IMR-90 (cell line): ENCODE data around the gene SLC25A24. TPM values are rescaled to one million over a fixed set of nuclear protein-coding genes. Genes with fewer than 3 reads are reported as not detected.

ENCODE experiments used
- ATAC-seq: fragments of 200-7000 bp; cut with Tn5 transposase; 2 replicates; pipeline ENCODE4 v1.9.1; 2020; ENCODE audit warnings: low read depth, mild to moderate bottlenecking, moderate library complexity
- BruUV-seq: library from RNA; stranded (reverse); fragments of 400-500 nt; replicated peaks from 2 replicates; lab custom pipeline; 2021; lab: Mats Ljungman, UMichigan
- CTCF ChIA-PET: fragments of 300-600 bp; formaldehyde crosslinking; extraction: SDS; loops from one replicate; lab custom pipeline; 2021; ENCODE audit warnings: antibody characterized with exemption; lab: Yijun Ruan, JAX
- POLR2A ChIA-PET: fragments of 300-600 bp; sonication (Branson Sonifier 250); formaldehyde crosslinking; loops from one replicate; lab custom pipeline; 2022; ENCODE audit warnings: antibody characterized with exemption; ENCODE audit not compliant: unreplicated experiment; lab: Charles Lee
- DNase-seq: peaks from one replicate; pipeline ENCODE4 v3.0.0; 2013
- H2AFZ ChIP-seq: replicated peaks from 2 replicates; pipeline ENCODE3; 2013; ENCODE audit warnings: low read length, mild to moderate bottlenecking; ENCODE audit not compliant: poor library complexity
- H2AK5ac ChIP-seq: 2 replicates; pipeline ENCODE4 v1.6.1; 2013; ENCODE audit warnings: low read depth, low read length, inconsistent platforms
- H2AK9ac ChIP-seq: replicated peaks from 2 replicates; pipeline ENCODE3; 2013; ENCODE audit warnings: mild to moderate bottlenecking, low read depth, low read length, moderate library complexity; ENCODE audit not compliant: poor library complexity
- H2BK120ac ChIP-seq: 2 replicates; pipeline ENCODE4 v1.6.1; 2013; ENCODE audit warnings: low read depth, low read length, inconsistent platforms
- H2BK15ac ChIP-seq: 3 replicates; pipeline ENCODE4 v1.6.1; 2013; ENCODE audit warnings: low read depth, low read length, inconsistent platforms
- H2BK20ac ChIP-seq: 2 replicates; pipeline ENCODE4 v1.6.1; 2013; ENCODE audit warnings: low read depth, mild to moderate bottlenecking, inconsistent platforms, low read length, moderate library complexity
- H2BK5ac ChIP-seq: 2 replicates; pipeline ENCODE4 v1.6.1; 2013; ENCODE audit warnings: mild to moderate bottlenecking, low read depth, low read length, inconsistent platforms; ENCODE audit not compliant: poor library complexity, severe bottlenecking
- H3K14ac ChIP-seq: replicated peaks from 2 replicates; pipeline ENCODE4 v1.6.1; 2013; ENCODE audit warnings: low read depth, low read length, inconsistent platforms
- H3K18ac ChIP-seq: 2 replicates; pipeline ENCODE4 v1.6.1; 2013; ENCODE audit warnings: low read depth, low read length, control low read depth
- H3K23ac ChIP-seq: 2 replicates; pipeline ENCODE4 v1.6.1; 2013; ENCODE audit warnings: low read depth, low read length, inconsistent platforms
- H3K27ac ChIP-seq: 2 replicates; pipeline ENCODE4 v1.5.1; 2013; ENCODE audit warnings: mild to moderate bottlenecking, control low read depth, low read length; ENCODE audit not compliant: insufficient read depth
- H3K27me3 ChIP-seq: 2 replicates; pipeline ENCODE4 v1.6.1; 2013; ENCODE audit warnings: low read length; ENCODE audit not compliant: control insufficient read depth, insufficient read depth
- H3K36me3 ChIP-seq: 2 replicates; pipeline ENCODE4 v1.6.1; 2013; ENCODE audit warnings: low read length, mixed read lengths; ENCODE audit not compliant: control insufficient read depth, insufficient read depth
- H3K4ac ChIP-seq: 2 replicates; pipeline ENCODE4 v1.6.1; 2013; ENCODE audit warnings: low read depth, low read length, inconsistent platforms
- H3K4me1 ChIP-seq: 2 replicates; pipeline ENCODE4 v1.6.1; 2013; ENCODE audit warnings: low read length, mixed read lengths; ENCODE audit not compliant: control insufficient read depth, insufficient read depth
- H3K4me2 ChIP-seq: 2 replicates; pipeline ENCODE4 v1.6.1; 2013; ENCODE audit warnings: low read depth, mild to moderate bottlenecking, control low read depth, low read length, moderate library complexity
- H3K4me3 ChIP-seq: 2 replicates; pipeline ENCODE4 v1.5.1; 2013; ENCODE audit warnings: low read depth, mild to moderate bottlenecking, control low read depth, low read length, moderate library complexity; ENCODE audit not compliant: insufficient read depth
- H3K56ac ChIP-seq: 2 replicates; pipeline ENCODE4 v1.6.1; 2013; ENCODE audit warnings: low read length, inconsistent platforms; ENCODE audit not compliant: insufficient read depth; ENCODE audit errors: extremely low read depth
- H3K79me1 ChIP-seq, 2 experiments: 2 replicates each; pipeline ENCODE4 v1.6.1; 2013; ENCODE audit warnings: low read length in 2 of 2, inconsistent platforms in 1 of 2, low read depth in 1 of 2
- H3K9ac ChIP-seq: 2 replicates; pipeline ENCODE4 v1.6.1; 2013; ENCODE audit warnings: low read depth, low read length, control low read depth
- H3K9me1 ChIP-seq: 2 replicates; pipeline ENCODE4 v1.6.1; 2013; ENCODE audit warnings: low read length, inconsistent platforms; ENCODE audit not compliant: insufficient read depth
- H3K9me3 ChIP-seq: 2 replicates; pipeline ENCODE4 v1.6.1; 2013; ENCODE audit warnings: low read length; ENCODE audit not compliant: control insufficient read depth, insufficient read depth
- H4K20me1 ChIP-seq: 2 replicates; pipeline ENCODE4 v1.6.1; 2013; ENCODE audit warnings: low read length, inconsistent platforms; ENCODE audit not compliant: insufficient read depth
- H4K5ac ChIP-seq: 2 replicates; pipeline ENCODE4 v1.6.1; 2013; ENCODE audit warnings: mild to moderate bottlenecking, low read depth, low read length, control low read depth
- H4K8ac ChIP-seq, 2 experiments: 2 replicates each; pipeline ENCODE4 v1.6.1; 2013; ENCODE audit warnings: low read depth in 2 of 2, low read length in 2 of 2, control low read depth in 1 of 2, inconsistent platforms in 1 of 2
- H4K91ac ChIP-seq: 2 replicates; pipeline ENCODE4 v1.6.1; 2013; ENCODE audit warnings: low read depth, low read length, inconsistent platforms; ENCODE audit not compliant: insufficient read depth
- FOS ChIP-seq: fragments of 150-350 bp; IDR thresholded peaks from 2 replicates; pipeline ENCODE4 v1.6.1; 2016; ENCODE audit warnings: low read depth, low read length
- WGBS, 2 experiments: methylation state at CpG; one replicate each; pipeline versions ENCODE4 v1.1.5 to v1.1.7; 2013; ENCODE audit warnings: missing lambda C conversion rate in 2 of 2; ENCODE audit not compliant: insufficient read length in 1 of 2; ENCODE audit errors: extremely low coverage in 2 of 2; 5-methylcytosine and 5-hydroxymethylcytosine counted together
- dilution Hi-C: fragments of 300-500 bp; cut with HindIII; formaldehyde crosslinking; loops from one replicate; pipeline ENCODE4 v1.14.3; 2018; ENCODE audit warnings: low sequenced_read_pairs; ENCODE audit not compliant: unreplicated experiment
- in situ Hi-C: fragments of 300-500 bp; cut with MboI; formaldehyde crosslinking; loops from 3 replicates; pipeline ENCODE4 v1.14.3; 2019; ENCODE audit warnings: low sequenced_read_pairs, inconsistent platforms, mixed read lengths
- intact Hi-C: fragments of 100-400 bp; cut with micrococcal nuclease; formaldehyde crosslinking; loops from 2 replicates; pipeline ENCODE4 v1.10.0; 2022
- polyA plus RNA-seq, 3 experiments: library from polyadenylated mRNA; depleted of rRNA; stranded (reverse); fragments of >200 nt; gene quantifications; 2 replicates each; pipeline ENCODE4 v1.2.3, GENCODE V29; 2012; ENCODE audit warnings: low replicate concordance in 1 of 3
- total RNA-seq: library from RNA; depleted of rRNA; stranded (reverse); fragments of >200 nt; gene quantifications from 2 replicates; pipeline ENCODE4 v1.2.3, GENCODE V29; 2012

The SLC25A24 gene
- total and polyA plus RNA-seq, 2 of the 4 experiments (the other 2 are of a cell fraction), result 19.4 to 20.4 TPM

GRCh38 chr1:108211014-108211413 lies 10.9 kb upstream of the SLC25A24 start:
- DNase-seq, result no peak

More at GRCh38 chr1:108211014-108211413, 10.9 kb upstream of the SLC25A24 start:
- no peak overlapping the region for H3K4ac ChIP-seq
- H3K27me3 ChIP-seq, result peaks cover 19% of the 10 kb centered on the region
- no peak overlapping the region for H3K4me3 ChIP-seq
- H2BK20ac ChIP-seq, result no peak overlapping the region
- H4K91ac ChIP-seq, result no peak overlapping the region
- CTCF ChIA-PET, result no interaction called here
- no peak overlapping the region for H3K27ac ChIP-seq
- BruUV-seq, result no TSS peak
- no peaks in the 10 kb centered on the region for H3K4me1 ChIP-seq
- H4K20me1 ChIP-seq, result no peaks in the 10 kb centered on the region
- intact Hi-C loops, result loop anchor here (10.0 kb wide), 1 partner anchor 434 kb away; no protein-coding TSS in a partner anchor
- no peak for TF ChIP-seq FOS
- H3K9me1 ChIP-seq, result no peaks in the 10 kb centered on the region
- no peak overlapping the region for H2AFZ ChIP-seq
- no peaks in the 10 kb centered on the region for H3K36me3 ChIP-seq
- H2AK5ac ChIP-seq, result no peak overlapping the region
- no peak overlapping the region for H4K8ac ChIP-seq
- in situ Hi-C loops, result no loop called here
- H3K18ac ChIP-seq, result no peak overlapping the region
- H3K4me2 ChIP-seq, result no peak overlapping the region
- no peaks in the 10 kb centered on the region for H3K9me3 ChIP-seq
- no peak for ATAC-seq
- no peak overlapping the region for H2AK9ac ChIP-seq
- H3K23ac ChIP-seq, result no peak overlapping the region
- H3K79me1 ChIP-seq, result no peaks in the 10 kb centered on the region
- dilution Hi-C loops, result no loop called here
- H2BK5ac ChIP-seq, result no peak overlapping the region
- no peak overlapping the region for H3K56ac ChIP-seq
- H2BK15ac ChIP-seq, result no peak overlapping the region
- H3K14ac ChIP-seq, result no peak overlapping the region
- no CpG with 5 or more reads among the region's 1 CpG for WGBS, 2 experiments
- POLR2A ChIA-PET, result no interaction called here
- no peak overlapping the region for H4K5ac ChIP-seq
- H3K9ac ChIP-seq, result no peak overlapping the region
- no peak overlapping the region for H2BK120ac ChIP-seq
